Measurements from ENCODE around the gene DNTTIP2. TPM values are rescaled to one million over a fixed set of nuclear protein-coding genes. Genes with fewer than 3 reads are reported as not detected.

The DNTTIP2 gene
- polyA plus RNA-seq, 1 of the 3 experiments (the other 2 are of a cell fraction), result 9.6 TPM

- no peaks in the 10 kb centered on the region for H3K9me3 ChIP-seq
Observed at GRCh38 chr1:93874025-93874651, 4.9 kb downstream of the DNTTIP2 start.

More at GRCh38 chr1:93874025-93874651, 4.9 kb downstream of the DNTTIP2 start:
- 77% methylated on average over 3 of the region's 3 CpGs for WGBS (ENCODE audit: low lambda C conversion rate)
- H3K4me2 ChIP-seq, result no peak overlapping the region
- H3K4me3 ChIP-seq (ENCODE audit: low read depth in 2 of 2, low read length in 1 of 2), result no peak overlapping the region
- no peak overlapping the region for H2AFZ ChIP-seq (ENCODE audit: low read depth)
- DNase-seq, result peak; percentile 33
- H3K27ac ChIP-seq (ENCODE audit: low read depth in 2 of 2, low read length in 1 of 2), result peak overlapping the region in 1 of 2 experiments; percentile 13; a peak in 1 of 4 replicates
- peaks cover 81% of the 10 kb centered on the region in 2 experiments for H3K36me3 ChIP-seq (replicated peaks in 1 of 2; ENCODE audit: control insufficient read depth in 1 of 2, insufficient read depth in 2 of 2, low read length in 1 of 2)
- peaks cover 35% of the 10 kb centered on the region for H3F3A ChIP-seq (replicated peaks; ENCODE audit: insufficient read depth)
- H3K9ac ChIP-seq, result no peak overlapping the region
- ChIA-PET CTCF (interaction anchor here (0.6 to 1.1 kb wide), 4 partner anchors 9 to 60 kb away, joined by 3 read pairs; no protein-coding TSS in a partner anchor), POLR2A (no interaction called here)
- peaks cover 5 to 11% of the 10 kb centered on the region in 2 experiments; a peak in 3 of 4 replicates for H3K4me1 ChIP-seq (ENCODE audit: control insufficient read depth in 1 of 2, insufficient read depth in 2 of 2, low read depth in 1 of 2, low read length in 1 of 2)
- no peaks in the 10 kb centered on the region for H3K9me2 ChIP-seq
- peaks cover 12% of the 10 kb centered on the region; the same call in 1 of the 2 replicates for H4K20me1 ChIP-seq (ENCODE audit: insufficient read depth)
- TF ChIP-seq, protein P1, sequence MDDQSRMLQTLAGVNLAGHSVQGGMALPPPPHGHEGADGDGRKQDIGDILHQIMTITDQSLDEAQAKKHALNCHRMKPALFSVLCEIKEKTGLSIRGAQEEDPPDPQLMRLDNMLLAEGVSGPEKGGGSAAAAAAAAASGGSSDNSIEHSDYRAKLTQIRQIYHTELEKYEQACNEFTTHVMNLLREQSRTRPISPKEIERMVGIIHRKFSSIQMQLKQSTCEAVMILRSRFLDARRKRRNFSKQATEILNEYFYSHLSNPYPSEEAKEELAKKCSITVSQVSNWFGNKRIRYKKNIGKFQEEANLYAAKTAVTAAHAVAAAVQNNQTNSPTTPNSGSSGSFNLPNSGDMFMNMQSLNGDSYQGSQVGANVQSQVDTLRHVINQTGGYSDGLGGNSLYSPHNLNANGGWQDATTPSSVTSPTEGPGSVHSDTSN (IDR thresholded peaks at IDR 0.05), result no peak
- TF ChIP-seq MEF2A (IDR thresholded peaks at IDR 0.05; ENCODE audit: borderline replicate concordance, low read depth) (no peak), TEAD4 (IDR thresholded peaks at IDR 0.05; ENCODE audit: borderline replicate concordance, insufficient read depth) (no peak), YY1 (IDR thresholded peaks at IDR 0.05; ENCODE audit: low read depth) (no peak), TCF12 (IDR thresholded peaks at IDR 0.05) (no peak), CHD2 (IDR thresholded peaks at IDR 0.05; ENCODE audit: low read length, partially characterized antibody) (no peak), CTCF (IDR thresholded peaks at IDR 0.05) (peak; percentile 82), GATA2 (CRISPR knock-in tag; IDR thresholded peaks at IDR 0.05) (no peak), RAD21 (IDR thresholded peaks at IDR 0.05; ENCODE audit: low read length) (peak; percentile 73), SMC3 (IDR thresholded peaks at IDR 0.05; ENCODE audit: low read depth, low read length) (peak; percentile 52), POLR2AphosphoS5 (IDR thresholded peaks at IDR 0.05; ENCODE audit: low read depth, low read length) (no peak), GABPA (IDR thresholded peaks at IDR 0.05; ENCODE audit: low read depth) (no peak)
- TF ChIP-seq, protein P2, sequence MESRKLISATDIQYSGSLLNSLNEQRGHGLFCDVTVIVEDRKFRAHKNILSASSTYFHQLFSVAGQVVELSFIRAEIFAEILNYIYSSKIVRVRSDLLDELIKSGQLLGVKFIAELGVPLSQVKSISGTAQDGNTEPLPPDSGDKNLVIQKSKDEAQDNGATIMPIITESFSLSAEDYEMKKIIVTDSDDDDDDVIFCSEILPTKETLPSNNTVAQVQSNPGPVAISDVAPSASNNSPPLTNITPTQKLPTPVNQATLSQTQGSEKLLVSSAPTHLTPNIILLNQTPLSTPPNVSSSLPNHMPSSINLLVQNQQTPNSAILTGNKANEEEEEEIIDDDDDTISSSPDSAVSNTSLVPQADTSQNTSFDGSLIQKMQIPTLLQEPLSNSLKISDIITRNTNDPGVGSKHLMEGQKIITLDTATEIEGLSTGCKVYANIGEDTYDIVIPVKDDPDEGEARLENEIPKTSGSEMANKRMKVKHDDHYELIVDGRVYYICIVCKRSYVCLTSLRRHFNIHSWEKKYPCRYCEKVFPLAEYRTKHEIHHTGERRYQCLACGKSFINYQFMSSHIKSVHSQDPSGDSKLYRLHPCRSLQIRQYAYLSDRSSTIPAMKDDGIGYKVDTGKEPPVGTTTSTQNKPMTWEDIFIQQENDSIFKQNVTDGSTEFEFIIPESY (IDR thresholded peaks at IDR 0.05; ENCODE audit: borderline replicate concordance, low read depth), result no peak
- peaks cover 68% of the 10 kb centered on the region for H3K79me2 ChIP-seq (ENCODE audit: insufficient read depth)
- H3K27me3 ChIP-seq (ENCODE audit: insufficient read depth), result no peaks in the 10 kb centered on the region

All from SK-N-SH (cell line).